ENCODE data around the gene DBET. TPM values are rescaled to one million over a fixed set of nuclear protein-coding genes. Genes with fewer than 3 reads are reported as not detected.
"Not testable (repeated sequence)": the region's sequence is repeated elsewhere in the genome, so short reads cannot be mapped to it uniquely, and the experiment has no call there.

DBET gene
- total and polyA plus RNA-seq, 4 experiments from 2014 or later, result not detected

DNA sequence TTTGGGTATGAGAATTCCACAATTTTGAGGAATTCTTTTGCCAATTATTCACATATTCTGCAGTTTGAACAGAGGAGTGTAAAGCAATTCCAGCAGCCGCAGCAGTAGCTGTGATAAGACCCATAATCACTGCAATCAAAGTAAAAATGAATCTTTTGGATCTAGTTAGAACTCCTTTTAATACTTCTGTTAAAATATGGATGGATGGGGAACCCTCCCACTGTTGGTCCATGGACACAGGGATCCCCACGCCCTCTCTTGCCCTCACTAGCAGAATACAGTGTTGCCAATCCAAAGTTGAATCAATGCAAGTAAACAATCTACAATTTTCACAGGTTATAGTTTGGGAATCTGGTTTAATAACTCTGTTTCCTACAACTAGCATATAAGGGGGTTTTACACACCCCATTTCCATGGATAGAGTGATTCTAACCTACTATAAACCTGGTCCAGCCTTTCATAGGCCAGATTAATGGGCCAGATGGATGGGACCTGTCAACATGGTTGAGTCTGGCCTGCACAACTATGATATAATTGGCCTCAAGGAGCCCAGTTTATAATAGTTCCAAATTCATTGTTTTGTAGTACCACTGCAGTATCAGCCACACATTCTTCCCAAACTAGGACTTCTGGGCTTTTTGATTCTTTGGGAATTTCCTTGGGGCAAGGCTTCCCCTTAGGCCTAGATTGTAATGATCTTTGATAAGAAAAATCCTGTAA lies 43.6 kb downstream of the DBET start:
- H3K9me3 ChIP-seq (ENCODE audit: control insufficient read depth in 1 of 2, low read length in 2 of 2); DNase-seq; POLR2A ChIA-PET (ENCODE audit: partially characterized antibody); intact Hi-C loops (cut with micrococcal nuclease); H3K4me3 ChIP-seq (ENCODE audit: low read length in 2 of 2); H3K4me1 ChIP-seq (ENCODE audit: insufficient read depth, low read length); H3K36me3 Mint-ChIP-seq; H3K9me3 Mint-ChIP-seq; H3K27me3 ChIP-seq (ENCODE audit: insufficient read depth, low read length); H3K36me3 ChIP-seq (ENCODE audit: insufficient read depth, low read length); H3K4me3 Mint-ChIP-seq; H3K27ac ChIP-seq (ENCODE audit: low read depth, low read length); H3K27ac Mint-ChIP-seq; H3K27me3 Mint-ChIP-seq; H3K4me1 Mint-ChIP-seq; CTCF ChIA-PET (ENCODE audit: partially characterized antibody): not testable (repeated sequence)

DNA sequence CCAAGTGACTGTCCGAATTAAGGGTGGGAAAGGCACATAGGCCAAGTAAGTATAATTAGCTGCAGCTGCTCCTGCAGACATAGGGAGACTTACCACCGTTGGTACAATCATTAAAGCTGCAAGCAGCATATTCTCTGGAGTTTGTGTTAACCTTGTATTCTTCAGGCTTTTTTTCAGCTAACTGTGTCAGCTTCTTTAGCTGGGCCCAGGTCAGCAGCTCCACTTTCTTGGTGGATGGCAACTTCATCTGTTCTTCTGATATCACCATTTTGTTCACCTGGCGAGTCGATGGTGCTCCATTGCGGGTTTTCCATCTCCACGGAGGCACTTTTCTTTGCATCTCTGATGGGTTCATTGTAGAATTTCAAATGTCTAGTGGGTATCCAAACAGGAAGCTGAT lies 44.5 kb downstream of the DBET start:
- H3K4me1 ChIP-seq (ENCODE audit: insufficient read depth, low read length); H3K27me3 Mint-ChIP-seq; H3K36me3 ChIP-seq (ENCODE audit: insufficient read depth, low read length); H3K27ac Mint-ChIP-seq; POLR2A ChIA-PET (ENCODE audit: partially characterized antibody); H3K27me3 ChIP-seq (ENCODE audit: insufficient read depth, low read length); H3K36me3 Mint-ChIP-seq; H3K4me3 ChIP-seq (ENCODE audit: low read length in 2 of 2); H3K4me1 Mint-ChIP-seq; H3K27ac ChIP-seq (ENCODE audit: low read depth, low read length); H3K4me3 Mint-ChIP-seq; DNase-seq; CTCF ChIA-PET (ENCODE audit: partially characterized antibody); H3K9me3 ChIP-seq (ENCODE audit: control insufficient read depth in 1 of 2, low read length in 2 of 2); intact Hi-C loops (cut with micrococcal nuclease); H3K9me3 Mint-ChIP-seq: not testable (repeated sequence)

DNA sequence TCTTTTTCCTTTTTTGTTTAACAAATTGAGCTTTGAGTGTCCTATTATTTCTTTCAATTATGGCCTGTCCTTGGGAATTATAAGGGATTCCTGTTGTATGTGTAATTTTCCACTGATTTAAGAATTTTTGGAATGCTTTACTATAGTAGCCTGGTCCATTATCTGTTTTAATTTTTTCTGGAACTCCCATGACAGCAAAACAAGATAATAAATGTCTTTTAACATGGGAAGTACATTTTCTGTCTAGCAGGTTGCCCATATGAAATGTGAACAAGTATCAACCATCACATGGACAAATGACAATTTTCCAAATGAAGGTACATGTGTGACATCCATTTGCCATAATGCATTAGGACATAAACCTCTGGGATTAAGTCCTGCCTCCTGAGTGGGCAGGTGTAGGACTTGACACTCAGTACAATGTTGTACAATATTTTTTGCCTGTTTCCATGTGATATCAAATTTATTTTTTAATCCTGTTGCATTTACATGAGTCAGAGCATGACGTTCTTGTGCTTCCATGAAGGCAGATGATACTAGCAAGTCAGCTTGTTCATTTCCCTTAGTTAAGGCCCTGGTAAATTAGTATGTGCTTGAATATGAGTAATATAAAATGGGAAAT lies 45.2 kb downstream of the DBET start:
- H3K9me3 Mint-ChIP-seq; POLR2A ChIA-PET (ENCODE audit: partially characterized antibody); intact Hi-C loops (cut with micrococcal nuclease); H3K36me3 Mint-ChIP-seq; H3K27me3 Mint-ChIP-seq; H3K27ac Mint-ChIP-seq; H3K4me1 ChIP-seq (ENCODE audit: insufficient read depth, low read length); H3K4me3 Mint-ChIP-seq; DNase-seq; H3K27me3 ChIP-seq (ENCODE audit: insufficient read depth, low read length); H3K4me1 Mint-ChIP-seq; H3K27ac ChIP-seq (ENCODE audit: low read depth, low read length); H3K36me3 ChIP-seq (ENCODE audit: insufficient read depth, low read length); H3K4me3 ChIP-seq (ENCODE audit: low read length in 2 of 2); H3K9me3 ChIP-seq (ENCODE audit: control insufficient read depth in 1 of 2, low read length in 2 of 2): not testable (repeated sequence)
- CTCF ChIA-PET (ENCODE audit: partially characterized antibody), result interaction anchor here (1.0 kb wide), 1 partner anchor 75 kb away, joined by 3 read pairs; no protein-coding TSS in a partner anchor

DNA sequence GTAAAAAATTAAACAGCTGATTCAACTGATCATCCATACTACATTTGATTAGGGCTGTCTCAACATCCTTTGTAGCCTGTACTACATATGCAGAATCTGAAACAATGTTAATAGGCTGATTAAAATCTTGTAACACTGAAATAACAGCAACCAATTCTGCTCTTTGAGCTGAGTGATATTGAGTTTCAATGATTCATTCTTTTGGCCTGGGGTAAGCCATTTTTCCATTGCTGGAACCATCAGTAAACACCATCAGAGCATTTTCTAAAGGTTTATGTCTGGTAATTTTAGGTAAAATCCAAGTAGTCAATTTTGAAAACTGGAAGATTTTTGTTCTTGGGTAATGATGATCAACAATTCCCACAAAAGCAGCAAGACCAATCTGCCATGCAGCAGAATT lies 45.7 kb downstream of the DBET start:
- H3K36me3 Mint-ChIP-seq; H3K4me1 Mint-ChIP-seq; H3K36me3 ChIP-seq (ENCODE audit: insufficient read depth, low read length); H3K9me3 ChIP-seq (ENCODE audit: control insufficient read depth in 1 of 2, low read length in 2 of 2); H3K27ac ChIP-seq (ENCODE audit: low read depth, low read length); DNase-seq; intact Hi-C loops (cut with micrococcal nuclease); H3K27me3 ChIP-seq (ENCODE audit: insufficient read depth, low read length); H3K27me3 Mint-ChIP-seq; POLR2A ChIA-PET (ENCODE audit: partially characterized antibody); H3K27ac Mint-ChIP-seq; H3K4me3 ChIP-seq (ENCODE audit: low read length in 2 of 2); H3K9me3 Mint-ChIP-seq; H3K4me3 Mint-ChIP-seq; H3K4me1 ChIP-seq (ENCODE audit: insufficient read depth, low read length): not testable (repeated sequence)
- CTCF ChIA-PET (ENCODE audit: partially characterized antibody), result interaction anchor here (1.0 kb wide), 1 partner anchor 75 kb away, joined by 3 read pairs; no protein-coding TSS in a partner anchor

DNA sequence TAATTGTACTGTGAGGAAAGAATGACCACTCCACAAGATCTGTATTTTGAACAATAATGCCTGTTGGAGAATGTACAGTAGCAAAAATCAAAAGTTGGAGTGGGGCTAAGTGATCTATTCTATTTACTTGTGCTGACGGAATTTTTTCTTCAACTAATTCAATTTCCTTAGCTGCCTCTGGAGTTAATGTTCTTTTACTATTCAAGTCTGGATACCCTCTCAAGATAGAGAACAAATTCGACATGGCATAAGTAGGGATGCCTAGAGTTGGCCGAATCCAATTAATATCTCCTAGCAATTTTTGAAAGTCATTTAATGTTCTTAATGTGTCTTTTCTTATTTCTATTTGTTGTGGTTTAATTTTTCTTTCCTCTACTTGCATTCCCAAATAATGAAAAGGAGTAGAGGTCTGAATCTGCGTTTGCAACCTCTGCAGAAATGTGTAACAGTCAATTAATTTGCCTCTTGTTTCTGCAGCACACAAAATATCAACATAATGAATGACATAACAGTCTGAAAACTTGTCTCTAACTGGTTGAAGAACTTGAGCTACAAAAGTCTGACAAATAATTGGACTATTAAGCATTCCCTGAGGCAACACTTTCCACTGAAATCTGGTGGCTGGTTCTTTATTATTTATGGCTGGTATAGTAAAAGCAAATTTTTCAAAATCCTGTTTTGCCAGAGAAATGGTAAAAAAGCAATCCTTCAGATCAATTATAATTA lies 46.4 kb downstream of the DBET start:
- H3K4me3 ChIP-seq (ENCODE audit: low read length in 2 of 2); intact Hi-C loops (cut with micrococcal nuclease); H3K4me1 ChIP-seq (ENCODE audit: insufficient read depth, low read length); POLR2A ChIA-PET (ENCODE audit: partially characterized antibody); H3K36me3 ChIP-seq (ENCODE audit: insufficient read depth, low read length); H3K9me3 ChIP-seq (ENCODE audit: control insufficient read depth in 1 of 2, low read length in 2 of 2); H3K27me3 Mint-ChIP-seq; H3K36me3 Mint-ChIP-seq; H3K27ac Mint-ChIP-seq; H3K27ac ChIP-seq (ENCODE audit: low read depth, low read length); H3K4me1 Mint-ChIP-seq; H3K27me3 ChIP-seq (ENCODE audit: insufficient read depth, low read length); H3K4me3 Mint-ChIP-seq; DNase-seq; H3K9me3 Mint-ChIP-seq: not testable (repeated sequence)
- CTCF ChIA-PET (ENCODE audit: partially characterized antibody), result interaction anchor here (1.0 kb wide), 1 partner anchor 76 kb away, joined by 3 read pairs; no protein-coding TSS in a partner anchor

DNA sequence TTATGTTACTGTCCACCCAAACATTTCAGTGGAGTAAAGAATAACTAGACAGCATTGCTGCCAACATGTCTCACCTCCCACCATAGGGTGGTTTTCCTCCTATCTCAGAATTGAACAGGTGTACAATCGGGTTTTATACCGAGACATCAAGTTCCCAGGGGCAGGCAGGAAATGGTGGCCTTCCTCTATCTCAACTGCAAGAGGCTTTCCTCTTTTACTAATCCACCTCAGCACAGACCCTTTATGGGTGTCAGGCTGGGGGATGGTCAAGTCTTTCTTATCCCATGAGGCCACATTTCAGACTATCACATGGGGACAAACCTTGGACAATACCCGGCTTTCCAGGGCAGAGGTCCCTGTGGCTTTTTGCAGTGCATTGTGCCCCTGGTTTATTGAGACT lies 48.6 kb downstream of the DBET start:
- intact Hi-C loops (cut with micrococcal nuclease); H3K27me3 Mint-ChIP-seq; H3K4me1 ChIP-seq (ENCODE audit: insufficient read depth, low read length); CTCF ChIA-PET (ENCODE audit: partially characterized antibody); H3K9me3 Mint-ChIP-seq; H3K27me3 ChIP-seq (ENCODE audit: insufficient read depth, low read length); H3K9me3 ChIP-seq (ENCODE audit: control insufficient read depth in 1 of 2, low read length in 2 of 2); H3K36me3 Mint-ChIP-seq; H3K27ac ChIP-seq (ENCODE audit: low read depth, low read length); DNase-seq; H3K4me3 ChIP-seq (ENCODE audit: low read length in 2 of 2); H3K4me3 Mint-ChIP-seq; H3K27ac Mint-ChIP-seq; POLR2A ChIA-PET (ENCODE audit: partially characterized antibody); H3K36me3 ChIP-seq (ENCODE audit: insufficient read depth, low read length); H3K4me1 Mint-ChIP-seq: not testable (repeated sequence)

DNA sequence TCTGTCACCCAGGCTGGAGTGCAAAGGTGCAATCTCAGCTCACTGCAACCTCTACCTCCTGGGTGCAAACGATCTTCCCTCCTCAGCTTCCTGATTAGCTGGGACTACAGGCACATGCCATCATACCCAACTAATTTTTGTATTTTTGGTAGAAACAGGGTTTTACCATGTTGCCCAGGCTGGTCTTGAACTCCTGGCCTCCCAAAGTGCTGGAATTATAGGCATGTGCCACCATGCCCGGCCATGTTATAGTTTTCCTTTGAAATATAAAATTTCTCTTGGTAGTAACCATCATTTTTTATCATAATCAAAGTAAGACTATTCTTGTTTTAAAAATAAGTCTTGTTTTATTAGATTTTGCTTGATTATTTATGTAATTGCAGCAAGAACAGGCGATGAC lies 50.7 kb downstream of the DBET start:
- CTCF ChIA-PET (ENCODE audit: partially characterized antibody); intact Hi-C loops (cut with micrococcal nuclease): not testable (repeated sequence)

More for the DNA sequence above, 50.7 kb downstream of the DBET start:
- H3K27ac ChIP-seq (ENCODE audit: low read depth, low read length); H3K9me3 ChIP-seq (ENCODE audit: control insufficient read depth in 1 of 2, low read length in 2 of 2); H3K27ac Mint-ChIP-seq; POLR2A ChIA-PET (ENCODE audit: partially characterized antibody); H3K4me3 ChIP-seq (ENCODE audit: low read length in 2 of 2); H3K4me1 Mint-ChIP-seq; H3K4me3 Mint-ChIP-seq; H3K9me3 Mint-ChIP-seq; H3K27me3 Mint-ChIP-seq; H3K27me3 ChIP-seq (ENCODE audit: insufficient read depth, low read length); DNase-seq; H3K4me1 ChIP-seq (ENCODE audit: insufficient read depth, low read length); H3K36me3 ChIP-seq (ENCODE audit: insufficient read depth, low read length); H3K36me3 Mint-ChIP-seq: not testable (repeated sequence)

Data from CD4-positive, alpha-beta memory T cell (primary cell).